HepG2 (cell line): ENCODE measurements around the gene EOGT. TPM values are rescaled to one million over a fixed set of nuclear protein-coding genes. Genes with fewer than 3 reads are reported as not detected.

Experiments used
- ATF2 ChIP-seq: sonication (generic); formaldehyde crosslinking; IDR thresholded peaks from 2 replicates; pipeline ENCODE4 v1.4.0; 2020; ENCODE audit warnings: missing genetic modification reagents
- ATF7-NPFF ChIP-seq: sonication (generic); formaldehyde crosslinking; IDR thresholded peaks from 2 replicates; pipeline ENCODE4 v1.8.1; 2023; ENCODE audit warnings: mild to moderate bottlenecking, low read depth, missing genetic modification reagents, moderate library complexity
- JUND ChIP-seq: sonication (generic); formaldehyde crosslinking; IDR thresholded peaks from 2 replicates; pipeline ENCODE4 v1.8.0; 2022; ENCODE audit warnings: mild to moderate bottlenecking, missing genetic modification reagents
- KAT2B ChIP-seq: fragments of 150-350 bp; IDR thresholded peaks from 2 replicates; pipeline ENCODE4 v1.6.1; 2014; ENCODE audit warnings: low read depth, low read length, borderline replicate concordance
- KDM1A ChIP-seq: IDR thresholded peaks from 2 replicates; pipeline ENCODE4 v1.6.1; 2016; ENCODE audit warnings: missing compliant biosample characterization
- KLF13 ChIP-seq: sonication (generic); formaldehyde crosslinking; IDR thresholded peaks from 2 replicates; pipeline ENCODE4 v1.4.0; 2020; ENCODE audit warnings: mild to moderate bottlenecking, missing genetic modification reagents
- MBNL3 ChIP-seq: fragments of 250-450 bp; sonication (Bioruptor Pico); conservative IDR thresholded peaks from 2 replicates; pipeline ENCODE4 v1.8.0; 2022; ENCODE audit warnings: mild to moderate bottlenecking, inconsistent platforms
- PCBP2 ChIP-seq: fragments of 200-400 bp; formaldehyde crosslinking; optimal IDR thresholded peaks from 2 replicates; pipeline ENCODE3; 2018; ENCODE audit warnings: low read length, low read depth; ENCODE audit not compliant: poor library complexity, severe bottlenecking
- SMAD3 ChIP-seq: sonication (generic); formaldehyde crosslinking; IDR thresholded peaks from 2 replicates; pipeline ENCODE4 v1.4.0; 2020; ENCODE audit warnings: missing genetic modification reagents
- SUZ12 ChIP-seq: fragments of 150-350 bp; IDR thresholded peaks from 2 replicates; pipeline ENCODE4 v1.6.1; 2014; ENCODE audit warnings: low read depth, low read length
- ZBTB34 ChIP-seq: sonication (generic); formaldehyde crosslinking; IDR thresholded peaks from 2 replicates; pipeline ENCODE4 v1.8.0; 2022; ENCODE audit warnings: mild to moderate bottlenecking, missing genetic modification reagents
- ZFP82 ChIP-seq: sonication (generic); formaldehyde crosslinking; IDR thresholded peaks from 2 replicates; pipeline ENCODE4 v1.5.1; 2020; ENCODE audit warnings: mild to moderate bottlenecking, missing genetic modification reagents, borderline replicate concordance
- ZNF383 ChIP-seq: sonication (generic); formaldehyde crosslinking; IDR thresholded peaks from 2 replicates; pipeline ENCODE4 v1.4.0; 2020; ENCODE audit warnings: missing genetic modification reagents, mild to moderate bottlenecking, borderline replicate concordance
- polyA plus RNA-seq, 8 experiments: library from polyadenylated mRNA; depleted of rRNA in 3 of 8; stranded (reverse) in 7 of 8; unstranded in 1 of 8; fragments of >200 nt; fragmentation: Illumina TruSeq in 4 of 8; extraction: Trizol in 4 of 8; gene quantifications; 2 replicates each; pipeline versions ENCODE4 v1.2.1 to v1.2.3, GENCODE V29; 2011 to 2016; ENCODE audit warnings: low read depth in 4 of 8, missing spikeins in 1 of 8, mixed read lengths in 1 of 8; ENCODE audit not compliant: insufficient read depth in 1 of 8
- total RNA-seq, 5 experiments: library from RNA; depleted of rRNA; stranded (reverse); fragments of >200 nt; fragmentation: Illumina TruSeq; extraction: Trizol; gene quantifications; 2 replicates each; pipeline ENCODE4 v1.2.3, GENCODE V29; 2016; ENCODE audit warnings: low read depth in 1 of 5
- TF ChIP-seq, protein P1 (sequence below): conservative IDR thresholded peaks from 2 replicates; pipeline ENCODE4 v1.6.1; 2018; ENCODE audit warnings: missing genetic modification reagents
- TF ChIP-seq, protein P2 (sequence below): sonication (generic); formaldehyde crosslinking; IDR thresholded peaks from 2 replicates; pipeline ENCODE4 v1.4.0; 2020; ENCODE audit warnings: missing genetic modification reagents
- TF ChIP-seq, protein P3 (sequence below): sonication (generic); formaldehyde crosslinking; IDR thresholded peaks from 2 replicates; pipeline ENCODE4 v1.5.0; 2020; ENCODE audit warnings: mild to moderate bottlenecking, missing genetic modification reagents, borderline replicate concordance

Gene EOGT
- total and polyA plus RNA-seq, 2 of the 13 experiments (the other 11 are each of a cell fraction or from before 2014, with no cell fraction given) = 4.5 to 18.6 TPM

- TF ChIP-seq KAT2B = no peak
- no peak for TF ChIP-seq PCBP2
- TF ChIP-seq, protein P1, sequence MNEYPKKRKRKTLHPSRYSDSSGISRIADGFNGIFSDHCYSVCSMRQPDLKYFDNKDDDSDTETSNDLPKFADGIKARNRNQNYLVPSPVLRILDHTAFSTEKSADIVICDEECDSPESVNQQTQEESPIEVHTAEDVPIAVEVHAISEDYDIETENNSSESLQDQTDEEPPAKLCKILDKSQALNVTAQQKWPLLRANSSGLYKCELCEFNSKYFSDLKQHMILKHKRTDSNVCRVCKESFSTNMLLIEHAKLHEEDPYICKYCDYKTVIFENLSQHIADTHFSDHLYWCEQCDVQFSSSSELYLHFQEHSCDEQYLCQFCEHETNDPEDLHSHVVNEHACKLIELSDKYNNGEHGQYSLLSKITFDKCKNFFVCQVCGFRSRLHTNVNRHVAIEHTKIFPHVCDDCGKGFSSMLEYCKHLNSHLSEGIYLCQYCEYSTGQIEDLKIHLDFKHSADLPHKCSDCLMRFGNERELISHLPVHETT (CRISPR knock-in tag) = peak; percentile 72
- peak; percentile 93 for TF ChIP-seq ATF7-NPFF (CRISPR knock-in tag)
- TF ChIP-seq KLF13 (CRISPR knock-in tag) = no peak
- TF ChIP-seq, protein P2, sequence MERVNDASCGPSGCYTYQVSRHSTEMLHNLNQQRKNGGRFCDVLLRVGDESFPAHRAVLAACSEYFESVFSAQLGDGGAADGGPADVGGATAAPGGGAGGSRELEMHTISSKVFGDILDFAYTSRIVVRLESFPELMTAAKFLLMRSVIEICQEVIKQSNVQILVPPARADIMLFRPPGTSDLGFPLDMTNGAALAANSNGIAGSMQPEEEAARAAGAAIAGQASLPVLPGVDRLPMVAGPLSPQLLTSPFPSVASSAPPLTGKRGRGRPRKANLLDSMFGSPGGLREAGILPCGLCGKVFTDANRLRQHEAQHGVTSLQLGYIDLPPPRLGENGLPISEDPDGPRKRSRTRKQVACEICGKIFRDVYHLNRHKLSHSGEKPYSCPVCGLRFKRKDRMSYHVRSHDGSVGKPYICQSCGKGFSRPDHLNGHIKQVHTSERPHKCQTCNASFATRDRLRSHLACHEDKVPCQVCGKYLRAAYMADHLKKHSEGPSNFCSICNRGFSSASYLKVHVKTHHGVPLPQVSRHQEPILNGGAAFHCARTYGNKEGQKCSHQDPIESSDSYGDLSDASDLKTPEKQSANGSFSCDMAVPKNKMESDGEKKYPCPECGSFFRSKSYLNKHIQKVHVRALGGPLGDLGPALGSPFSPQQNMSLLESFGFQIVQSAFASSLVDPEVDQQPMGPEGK (CRISPR knock-in tag) = peak; percentile 70; the same call in 1 of the 2 replicates
- TF ChIP-seq, protein P3, sequence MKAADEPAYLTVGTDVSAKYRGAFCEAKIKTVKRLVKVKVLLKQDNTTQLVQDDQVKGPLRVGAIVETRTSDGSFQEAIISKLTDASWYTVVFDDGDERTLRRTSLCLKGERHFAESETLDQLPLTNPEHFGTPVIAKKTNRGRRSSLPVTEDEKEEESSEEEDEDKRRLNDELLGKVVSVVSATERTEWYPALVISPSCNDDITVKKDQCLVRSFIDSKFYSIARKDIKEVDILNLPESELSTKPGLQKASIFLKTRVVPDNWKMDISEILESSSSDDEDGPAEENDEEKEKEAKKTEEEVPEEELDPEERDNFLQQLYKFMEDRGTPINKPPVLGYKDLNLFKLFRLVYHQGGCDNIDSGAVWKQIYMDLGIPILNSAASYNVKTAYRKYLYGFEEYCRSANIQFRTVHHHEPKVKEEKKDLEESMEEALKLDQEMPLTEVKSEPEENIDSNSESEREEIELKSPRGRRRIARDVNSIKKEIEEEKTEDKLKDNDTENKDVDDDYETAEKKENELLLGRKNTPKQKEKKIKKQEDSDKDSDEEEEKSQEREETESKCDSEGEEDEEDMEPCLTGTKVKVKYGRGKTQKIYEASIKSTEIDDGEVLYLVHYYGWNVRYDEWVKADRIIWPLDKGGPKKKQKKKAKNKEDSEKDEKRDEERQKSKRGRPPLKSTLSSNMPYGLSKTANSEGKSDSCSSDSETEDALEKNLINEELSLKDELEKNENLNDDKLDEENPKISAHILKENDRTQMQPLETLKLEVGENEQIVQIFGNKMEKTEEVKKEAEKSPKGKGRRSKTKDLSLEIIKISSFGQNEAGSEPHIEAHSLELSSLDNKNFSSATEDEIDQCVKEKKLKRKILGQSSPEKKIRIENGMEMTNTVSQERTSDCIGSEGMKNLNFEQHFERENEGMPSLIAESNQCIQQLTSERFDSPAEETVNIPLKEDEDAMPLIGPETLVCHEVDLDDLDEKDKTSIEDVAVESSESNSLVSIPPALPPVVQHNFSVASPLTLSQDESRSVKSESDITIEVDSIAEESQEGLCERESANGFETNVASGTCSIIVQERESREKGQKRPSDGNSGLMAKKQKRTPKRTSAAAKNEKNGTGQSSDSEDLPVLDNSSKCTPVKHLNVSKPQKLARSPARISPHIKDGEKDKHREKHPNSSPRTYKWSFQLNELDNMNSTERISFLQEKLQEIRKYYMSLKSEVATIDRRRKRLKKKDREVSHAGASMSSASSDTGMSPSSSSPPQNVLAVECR (CRISPR knock-in tag) = peak; percentile 75; the same call in 1 of the 2 replicates
- TF ChIP-seq SUZ12 = no peak
- TF ChIP-seq ZFP82 = no peak; the same call in 1 of the 2 replicates
- TF ChIP-seq ATF2 = peak; percentile 31; the same call in 1 of the 2 replicates
- TF ChIP-seq KDM1A (CRISPR knock-in tag) = no peak
- peak; percentile 10; the same call in 1 of the 2 replicates for TF ChIP-seq JUND (CRISPR knock-in tag)
- TF ChIP-seq ZBTB34 = 0 out of 2 replicates have a peak, but pooled peaks have one; percentile 13
- peak; percentile 52; the same call in 1 of the 2 replicates for TF ChIP-seq SMAD3 (CRISPR knock-in tag)
- TF ChIP-seq MBNL3 (CRISPR knock-in tag) = no peak
- no peak for TF ChIP-seq ZNF383 (CRISPR knock-in tag)
Observed at GRCh38 chr3:69013253-69014021, at the start of gene EOGT (continued).
